K562 (cell line): Measurements from ENCODE around the gene RPL29. TPM values are rescaled to one million over a fixed set of nuclear protein-coding genes. Genes with fewer than 3 reads are reported as not detected.

ENCODE experiments used
- MTF1 ChIP-seq: fragments of 250-450 bp; sonication (Bioruptor Pico); IDR thresholded peaks from 2 replicates; pipeline ENCODE4 v1.9.0; 2021; ENCODE audit warnings: moderate library complexity, mild to moderate bottlenecking, inconsistent platforms, borderline replicate concordance
- NFXL1 ChIP-seq: fragments of 450-650 bp; formaldehyde crosslinking; IDR thresholded peaks from 2 replicates; pipeline ENCODE4 v1.4.0; 2021; ENCODE audit warnings: mild to moderate bottlenecking
- NR2F6 ChIP-seq: fragments of 450-650 bp; formaldehyde crosslinking; IDR thresholded peaks from 2 replicates; pipeline ENCODE4 v1.4.0; 2020; ENCODE audit warnings: mild to moderate bottlenecking
- RAD21 ChIP-seq, 2 experiments: fragments of 250-450 bp in 1 of 2; fragments of 450-650 bp in 1 of 2; sonication (Bioruptor Pico) in 1 of 2; formaldehyde crosslinking in 1 of 2; IDR thresholded peaks in 1 of 2; conservative IDR thresholded peaks in 1 of 2; 2 replicates each; pipeline versions ENCODE4 v1.4.0 to v1.8.0; 2020 to 2022; ENCODE audit warnings: mild to moderate bottlenecking in 2 of 2, moderate library complexity in 1 of 2
- RERE ChIP-seq: sonication (generic); formaldehyde crosslinking; IDR thresholded peaks from 2 replicates; pipeline ENCODE4 v1.8.0; 2023; ENCODE audit warnings: missing genetic modification reagents, mild to moderate bottlenecking, borderline replicate concordance
- SIN3B ChIP-seq: fragments of 450-650 bp; IDR thresholded peaks from 2 replicates; pipeline ENCODE4 v1.6.1; 2017; ENCODE audit warnings: low read depth, mild to moderate bottlenecking, moderate library complexity
- ZBTB12 ChIP-seq: fragments of 250-450 bp; sonication (Bioruptor Pico); IDR thresholded peaks from 2 replicates; pipeline ENCODE4 v1.4.0; 2020
- ZBTB8A ChIP-seq: fragments of 450-650 bp; IDR thresholded peaks from 2 replicates; pipeline ENCODE4 v1.6.1; 2018; ENCODE audit warnings: mild to moderate bottlenecking, moderate library complexity; ENCODE audit not compliant: partially characterized antibody
- ZFP30 ChIP-seq: fragments of 250-450 bp; sonication (Bioruptor Pico); IDR thresholded peaks from 2 replicates; pipeline ENCODE4 v1.8.0; 2022; ENCODE audit warnings: moderate library complexity, mild to moderate bottlenecking, inconsistent platforms, borderline replicate concordance
- ZNF23 ChIP-seq: fragments of 250-450 bp; sonication (Bioruptor Pico); IDR thresholded peaks from 2 replicates; pipeline ENCODE4 v1.4.0; 2020; ENCODE audit warnings: mild to moderate bottlenecking
- polyA plus RNA-seq, 8 experiments: library from polyadenylated mRNA; depleted of rRNA in 4 of 8; stranded (reverse) in 5 of 8; unstranded in 3 of 8; fragments of >200 nt; fragmentation: Nextera tagmentation in 2 of 8; fragmentation: Illumina TruSeq in 1 of 8; extraction: Ambion mirVana in 2 of 8; extraction: Trizol in 1 of 8; gene quantifications; 2 replicates each; pipeline versions ENCODE4 v1.2.1 to v1.2.3, GENCODE V29; 2011 to 2014; ENCODE audit warnings: inconsistent platforms in 1 of 8, missing spikeins in 1 of 8
- total RNA-seq, 7 experiments: library from RNA; depleted of rRNA in 6 of 7; stranded (reverse); fragments of >200 nt in 6 of 7; fragmentation: Illumina TruSeq in 2 of 7; extraction: Trizol in 2 of 7; gene quantifications; 2 replicates each; pipeline versions ENCODE4 v1.2.1 to v1.2.3, GENCODE V29; 2011 to 2021; ENCODE audit warnings: low replicate concordance in 1 of 7

RPL29 gene
- total and polyA plus RNA-seq, 9 of the 15 experiments (the other 6 are each of a cell fraction or from before 2014, with no cell fraction given): 568 to 1,475 (median 1,104) TPM

GRCh38 chr3:51947215-51947900 is 48.3 kb downstream of the RPL29 start (continued):
- no peak for TF ChIP-seq RERE (CRISPR knock-in tag)
- no peak for TF ChIP-seq NFXL1 (CRISPR knock-in tag)
- TF ChIP-seq ZFP30 (CRISPR knock-in tag): no peak
- no peak for TF ChIP-seq ZBTB12 (CRISPR knock-in tag)
- no peak for TF ChIP-seq NR2F6
- no peak for TF ChIP-seq ZBTB8A
- TF ChIP-seq ZNF23 (CRISPR knock-in tag): no peak
- TF ChIP-seq MTF1: no peak
- TF ChIP-seq SIN3B: no peak
- TF ChIP-seq RAD21 (CRISPR knock-in tag; conservative IDR thresholded peaks at IDR 0.05 in 1 of 2, IDR thresholded peaks at IDR 0.05 in 1 of 2): no peak
